ENCODE measurements around the gene ATXN1.

- TF ChIP-seq CTCF (IDR thresholded peaks at IDR 0.05) (no peak), POLR2A (IDR thresholded peaks at IDR 0.05) (no peak)
Measured at GRCh38 chr6:16473908-16474771, 287.1 kb downstream of the ATXN1 start.

Measured in lower leg skin (tissue), 3 donors.